K562 (cell line): ENCODE measurements around the gene MRGPRD. TPM values are rescaled to one million over a fixed set of nuclear protein-coding genes. Genes with fewer than 3 reads are reported as not detected.
A peak's percentile ranks its signal among the peaks of the same experiment; 100 is the strongest.

Source experiments
- ATAC-seq: fragments of 200-7000 bp; cut with Tn5 transposase; 3 replicates; pipeline ENCODE4 v1.9.1; 2020; ENCODE audit warnings: moderate library complexity
- BruUV-seq: library from RNA; stranded (reverse); fragments of 400-500 nt; replicated peaks from 2 replicates; lab custom pipeline; 2021; lab: Mats Ljungman, UMichigan
- CTCF ChIA-PET: fragments of 300-600 bp; formaldehyde crosslinking; extraction: SDS; loops from one replicate; lab custom pipeline; 2021; ENCODE audit warnings: low intra/inter-chr PET ratio; lab: Yijun Ruan, JAX
- POLR2A ChIA-PET: fragments of 300-600, 350-650 bp; sonication (Branson Sonifier 250); formaldehyde crosslinking; extraction: SDS; loops from one replicate; lab custom pipeline; 2021; ENCODE audit warnings: antibody characterized with exemption, inconsistent platforms; lab: Yijun Ruan, JAX
- DNase-seq, 4 experiments: peaks; one replicate each; pipeline versions ENCODE4 v3.0.0 to v3.0.0-alpha.2; 2011 to 2018; ENCODE audit warnings: low spot score in 3 of 4, mixed read lengths in 3 of 4; ENCODE audit errors: extremely low read depth in 1 of 4
- FAIRE-seq: peaks from 2 replicates; lab custom pipeline; 2011; peaks lifted over from hg19 to GRCh38; lab: Jason Lieb, UNC
- H2AFZ ChIP-seq: 2 replicates; pipeline ENCODE4 v1.6.0; 2011; ENCODE audit warnings: low read depth, low read length, control low read depth, inconsistent platforms
- H3K27ac ChIP-seq: fragments of 200-600 bp; 3 replicates; pipeline ENCODE4 v1.8.0; 2011; ENCODE audit warnings: low read depth, mild to moderate bottlenecking, control low read depth, inconsistent platforms, low read length, moderate library complexity, mixed read lengths; ENCODE audit errors: extremely low read depth
- H3K27me3 ChIP-seq, 2 experiments: fragments of 300-600 bp in 1 of 2; 2 replicates in 1 of 2; 3 replicates in 1 of 2; pipeline versions ENCODE4 v1.6.0 to v1.8.0; 2011; ENCODE audit warnings: inconsistent platforms in 2 of 2, low read length in 2 of 2, mild to moderate bottlenecking in 1 of 2, mixed read lengths in 1 of 2, moderate library complexity in 1 of 2; ENCODE audit not compliant: control insufficient read depth in 2 of 2, insufficient read depth in 2 of 2
- H3K36me3 ChIP-seq: fragments of 300-600 bp; 3 replicates; pipeline ENCODE4 v1.8.0; 2011; ENCODE audit warnings: mild to moderate bottlenecking, low read length, inconsistent platforms; ENCODE audit not compliant: control insufficient read depth, insufficient read depth
- H3K4me1 ChIP-seq, 2 experiments: fragments of 200-600 bp in 1 of 2; replicated peaks in 1 of 2; 2 replicates in 1 of 2; 3 replicates in 1 of 2; pipeline versions ENCODE4 v1.5.1 to v1.8.0; 2011; ENCODE audit warnings: inconsistent platforms in 2 of 2, low read length in 2 of 2, mild to moderate bottlenecking in 1 of 2, mixed read lengths in 1 of 2, moderate library complexity in 1 of 2; ENCODE audit not compliant: control insufficient read depth in 2 of 2, insufficient read depth in 2 of 2
- H3K4me2 ChIP-seq: 2 replicates; pipeline ENCODE4 v1.6.1; 2011; ENCODE audit warnings: low read length, control low read depth, inconsistent platforms, mixed read lengths; ENCODE audit not compliant: insufficient read depth
- H3K4me3 ChIP-seq: fragments of 200-600 bp; sonication (generic), shearing (Covaris generic); 2 replicates; pipeline ENCODE4 v1.5.1; 2016; ENCODE audit warnings: control low read depth, inconsistent platforms
- H3K79me2 ChIP-seq: fragments of 200-600 bp; 3 replicates; pipeline ENCODE4 v1.8.0; 2011; ENCODE audit warnings: low read length, inconsistent platforms; ENCODE audit not compliant: control insufficient read depth, insufficient read depth
- H3K9ac ChIP-seq, 2 experiments: 2 replicates each; pipeline versions ENCODE4 v1.6.0 to v1.6.1; 2011; ENCODE audit warnings: low read depth in 2 of 2, low read length in 2 of 2, control low read depth in 1 of 2, inconsistent platforms in 1 of 2, mild to moderate bottlenecking in 1 of 2, mixed read lengths in 1 of 2; ENCODE audit not compliant: insufficient read depth in 1 of 2
- H3K9me1 ChIP-seq: one replicate; pipeline ENCODE4 v1.6.0; 2011; ENCODE audit warnings: inconsistent platforms, mild to moderate bottlenecking, low read length, moderate library complexity; ENCODE audit not compliant: control insufficient read depth, insufficient read depth
- H3K9me3 ChIP-seq: replicated peaks from 2 replicates; pipeline ENCODE4 v1.5.1; 2011; ENCODE audit warnings: low read depth, low read length, inconsistent platforms; ENCODE audit not compliant: control insufficient read depth, insufficient read depth
- H4K20me1 ChIP-seq: replicated peaks from 2 replicates; pipeline ENCODE4 v1.6.1; 2011; ENCODE audit warnings: low read length, inconsistent platforms, mixed read lengths; ENCODE audit not compliant: control insufficient read depth, insufficient read depth
- CBX2 ChIP-seq: fragments of 200-600 bp; sonication (generic); IDR thresholded peaks from one replicate; pipeline ENCODE4 v1.6.1; 2012; ENCODE audit warnings: mild to moderate bottlenecking, low read length, inconsistent platforms; ENCODE audit not compliant: insufficient read depth, poor library complexity, severe bottlenecking
- FOXA1 ChIP-seq: fragments of 450-650 bp; IDR thresholded peaks from 2 replicates; pipeline ENCODE4 v1.6.1; 2016; ENCODE audit warnings: mild to moderate bottlenecking, borderline replicate concordance
- MEIS2 ChIP-seq: fragments of 450-650 bp; IDR thresholded peaks from 2 replicates; pipeline ENCODE4 v1.6.1; 2014; ENCODE audit warnings: mild to moderate bottlenecking; ENCODE audit not compliant: partially characterized antibody
- RAD21 ChIP-seq, 2 experiments: fragments of 250-450 bp in 1 of 2; fragments of 450-650 bp in 1 of 2; sonication (Bioruptor Pico) in 1 of 2; formaldehyde crosslinking in 1 of 2; IDR thresholded peaks in 1 of 2; conservative IDR thresholded peaks in 1 of 2; 2 replicates each; pipeline versions ENCODE4 v1.4.0 to v1.8.0; 2020 to 2022; ENCODE audit warnings: mild to moderate bottlenecking in 2 of 2, moderate library complexity in 1 of 2
- SIN3A ChIP-seq, 2 experiments: fragments of 150-350 bp in 1 of 2; IDR thresholded peaks; 2 replicates each; pipeline ENCODE4 v1.6.1; 2011 to 2016; ENCODE audit warnings: borderline replicate concordance in 2 of 2, low read depth in 2 of 2, low read length in 2 of 2, mild to moderate bottlenecking in 2 of 2, moderate library complexity in 2 of 2; ENCODE audit not compliant: control insufficient read depth in 1 of 2
- SMARCE1 ChIP-seq: fragments of 450-650 bp; IDR thresholded peaks from 2 replicates; pipeline ENCODE4 v1.7.1; 2016; ENCODE audit warnings: mild to moderate bottlenecking
- ZNF3 ChIP-seq: fragments of 250-450 bp; sonication (Bioruptor Pico); IDR thresholded peaks from 2 replicates; pipeline ENCODE4 v1.5.0; 2021; ENCODE audit warnings: mild to moderate bottlenecking, moderate library complexity
- WGBS: fragments of 100-300 bp; shearing (Covaris generic); methylation state at CpG from one replicate; pipeline ENCODE4 v1.1.6; 2016; ENCODE audit warnings: low coverage, mixed read lengths; ENCODE audit not compliant: insufficient coverage; ENCODE audit errors: missing lambda C conversion rate; 5-methylcytosine and 5-hydroxymethylcytosine counted together
- in situ Hi-C: fragments of 300-500 bp; cut with MboI; formaldehyde crosslinking; loops from 4 replicates; pipeline ENCODE4 v1.15.0; 2018; ENCODE audit warnings: inconsistent platforms, mixed read lengths
- intact Hi-C: fragments of 100-400 bp; cut with micrococcal nuclease; formaldehyde crosslinking; loops from 2 replicates; pipeline ENCODE4 v1.14.2; 2022
- polyA plus RNA-seq, 8 experiments: library from polyadenylated mRNA; depleted of rRNA in 4 of 8; stranded (reverse) in 5 of 8; unstranded in 3 of 8; fragments of >200 nt; fragmentation: Nextera tagmentation in 2 of 8; fragmentation: Illumina TruSeq in 1 of 8; extraction: Ambion mirVana in 2 of 8; extraction: Trizol in 1 of 8; gene quantifications; 2 replicates each; pipeline versions ENCODE4 v1.2.1 to v1.2.3, GENCODE V29; 2011 to 2014; ENCODE audit warnings: inconsistent platforms in 1 of 8, missing spikeins in 1 of 8
- total RNA-seq, 7 experiments: library from RNA; depleted of rRNA in 6 of 7; stranded (reverse); fragments of >200 nt in 6 of 7; fragmentation: Illumina TruSeq in 2 of 7; extraction: Trizol in 2 of 7; gene quantifications; 2 replicates each; pipeline versions ENCODE4 v1.2.1 to v1.2.3, GENCODE V29; 2011 to 2021; ENCODE audit warnings: low replicate concordance in 1 of 7
- TF ChIP-seq, protein P1 (sequence below), 3 experiments: IDR thresholded peaks in 2 of 3; conservative IDR thresholded peaks in 1 of 3; 2 replicates each; pipeline ENCODE4 v1.5.1; 2011 to 2012; ENCODE audit warnings: low read length in 3 of 3, mild to moderate bottlenecking in 3 of 3, control low read depth in 2 of 3, improper control_type of control experiment in 1 of 3, inconsistent platforms in 1 of 3, low read depth in 1 of 3, mixed read lengths in 1 of 3, moderate library complexity in 1 of 3; ENCODE audit not compliant: insufficient read depth in 2 of 3

The MRGPRD gene
- total and polyA plus RNA-seq, 9 of the 15 experiments (the other 6 are each of a cell fraction or from before 2014, with no cell fraction given), result not detected

DNA sequence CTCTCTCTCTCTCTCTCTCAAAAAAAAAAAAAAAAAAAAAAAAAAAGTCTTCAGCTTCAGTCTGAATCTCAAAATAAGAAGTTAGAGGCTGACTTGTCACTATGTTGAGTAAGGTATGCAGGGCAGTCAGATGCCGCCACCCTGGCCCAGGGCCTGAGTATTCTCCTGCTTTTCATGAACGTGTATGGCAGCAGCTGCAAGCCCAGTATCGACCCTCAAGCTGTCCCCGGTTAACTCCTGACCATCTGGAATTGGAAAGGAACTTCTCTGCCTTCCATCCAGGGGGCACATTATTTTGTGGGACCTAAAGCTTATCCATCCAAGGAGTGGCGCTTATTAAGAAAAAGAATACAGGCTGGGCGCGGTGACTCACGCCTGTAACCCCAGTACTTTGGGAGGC, 11.4 kb downstream of the MRGPRD start:
- in situ Hi-C loops, result no loop called here
- no peak overlapping the region for H3K27ac ChIP-seq
- no peak for FAIRE-seq
- peaks cover 44 to 63% of the 10 kb centered on the region in 2 experiments for H3K27me3 ChIP-seq
- no peaks in the 10 kb centered on the region for H3K9me3 ChIP-seq
- H3K36me3 ChIP-seq, result no peaks in the 10 kb centered on the region
- no peaks in the 10 kb centered on the region for H3K9me1 ChIP-seq
- intact Hi-C loops, result no loop called here
- CTCF ChIA-PET, result interaction anchor here (0.6 kb wide), 1 partner anchor 14 kb away, joined by 3 read pairs; no protein-coding TSS in a partner anchor
- H3K4me1 ChIP-seq, result peaks cover 0 to 2% of the 10 kb centered on the region in 2 experiments; a peak in 1 of 5 replicates
- H3K79me2 ChIP-seq, result no peaks in the 10 kb centered on the region
- BruUV-seq, result no TSS peak
- DNase-seq, result no peak
- no peak overlapping the region for H2AFZ ChIP-seq
- POLR2A ChIA-PET, result interaction anchor here (0.9 kb wide), 1 partner anchor 17 kb away, joined by 3 read pairs; no protein-coding TSS in a partner anchor
- WGBS, result 27% methylated on average over 8 of the region's 8 CpGs
- H3K9ac ChIP-seq, result no peak overlapping the region
- no peak overlapping the region for H3K4me3 ChIP-seq
- H4K20me1 ChIP-seq, result no peaks in the 10 kb centered on the region
- TF ChIP-seq MEIS2 (no peak), FOXA1 (no peak)
- ATAC-seq, result no peak
- H3K4me2 ChIP-seq, result no peak overlapping the region

DNA sequence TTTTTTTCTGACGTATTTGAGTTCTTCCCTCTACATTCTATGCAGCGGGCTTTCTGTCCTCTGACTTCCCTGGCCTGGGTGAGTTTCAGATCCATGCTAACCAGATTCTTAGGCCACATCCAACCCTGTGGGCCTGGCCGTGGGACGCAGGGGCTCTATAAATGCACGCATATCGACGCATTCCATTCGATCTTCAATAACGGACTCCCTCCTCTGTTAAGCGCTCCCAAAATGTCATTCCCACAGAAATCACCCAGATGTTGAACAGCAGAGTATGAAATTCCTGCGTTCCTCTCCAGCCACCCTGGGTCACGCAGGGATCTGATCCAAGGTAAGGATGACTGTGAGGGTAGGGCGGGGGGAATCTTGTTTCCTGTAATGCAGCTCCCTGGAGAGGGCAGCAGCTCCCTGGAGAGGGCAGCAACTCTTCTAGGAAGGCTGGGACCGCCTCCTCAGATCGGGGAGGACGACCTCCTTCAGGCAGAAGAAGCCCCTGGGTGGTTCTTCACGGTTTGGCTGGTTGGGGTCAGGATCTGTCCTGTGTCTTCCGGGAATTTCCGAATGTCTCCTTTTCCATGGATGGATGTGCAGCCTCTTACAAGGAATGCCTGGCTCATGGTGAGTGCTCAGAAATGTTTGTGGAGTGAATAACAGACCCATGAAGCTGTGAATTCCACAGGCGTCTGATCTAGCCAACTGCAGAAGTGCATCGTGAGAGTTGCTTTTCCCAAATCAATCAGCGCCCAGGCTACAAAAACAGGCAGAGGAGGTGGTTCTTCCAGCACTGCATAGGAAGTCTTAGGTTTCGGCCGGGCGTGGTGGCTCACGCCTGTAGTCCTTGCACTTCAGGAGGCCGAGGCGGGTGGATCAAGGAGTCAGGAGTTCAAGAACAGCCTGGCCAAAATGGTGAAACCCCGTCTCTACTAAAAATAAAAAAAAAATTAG, 12.2 kb downstream of the MRGPRD start:
- H3K9me3 ChIP-seq, result no peaks in the 10 kb centered on the region
- H3K27me3 ChIP-seq, result peaks cover 46 to 71% of the 10 kb centered on the region in 2 experiments
- POLR2A ChIA-PET, result interaction anchor here (0.7 kb wide), 1 partner anchor 323 kb away, joined by 3 read pairs; no protein-coding TSS in a partner anchor
- no peak overlapping the region for H3K4me3 ChIP-seq
- H3K4me2 ChIP-seq, result no peak overlapping the region
- no TSS peak for BruUV-seq
- no peak overlapping the region for H2AFZ ChIP-seq
- no peak overlapping the region for H3K27ac ChIP-seq
- H3K79me2 ChIP-seq, result no peaks in the 10 kb centered on the region
- CTCF ChIA-PET, result no interaction called here
- ATAC-seq (no peak; the same call in 2 of the 3 replicates), FAIRE-seq (no peak), DNase-seq (no peak)
- no peaks in the 10 kb centered on the region for H3K9me1 ChIP-seq
- no peaks in the 10 kb centered on the region for H3K4me1 ChIP-seq
- intact Hi-C loops (no loop called here), in situ Hi-C loops (no loop called here)
- H3K36me3 ChIP-seq, result no peaks in the 10 kb centered on the region
- no peaks in the 10 kb centered on the region for H4K20me1 ChIP-seq
- 6% methylated on average over 28 of the region's 29 CpGs for WGBS
- no peak overlapping the region for H3K9ac ChIP-seq
- TF ChIP-seq SMARCE1 (no peak), RAD21 (CRISPR knock-in tag; conservative IDR thresholded peaks at IDR 0.05 in 1 of 2, IDR thresholded peaks at IDR 0.05 in 1 of 2) (peak in 1 of 2 experiments; percentile 22; a peak in 1 of 4 replicates), SIN3A (IDR thresholded peaks at IDR 0.05; ENCODE audit: borderline replicate concordance in 2 of 2, control insufficient read depth in 1 of 2, low read depth in 2 of 2, low read length in 2 of 2) (no peak), ZNF3 (CRISPR knock-in tag) (0 out of 2 replicates have a peak, but pooled peaks have one; percentile 56), CBX2 (peak; percentile 13)
- TF ChIP-seq, protein P1, sequence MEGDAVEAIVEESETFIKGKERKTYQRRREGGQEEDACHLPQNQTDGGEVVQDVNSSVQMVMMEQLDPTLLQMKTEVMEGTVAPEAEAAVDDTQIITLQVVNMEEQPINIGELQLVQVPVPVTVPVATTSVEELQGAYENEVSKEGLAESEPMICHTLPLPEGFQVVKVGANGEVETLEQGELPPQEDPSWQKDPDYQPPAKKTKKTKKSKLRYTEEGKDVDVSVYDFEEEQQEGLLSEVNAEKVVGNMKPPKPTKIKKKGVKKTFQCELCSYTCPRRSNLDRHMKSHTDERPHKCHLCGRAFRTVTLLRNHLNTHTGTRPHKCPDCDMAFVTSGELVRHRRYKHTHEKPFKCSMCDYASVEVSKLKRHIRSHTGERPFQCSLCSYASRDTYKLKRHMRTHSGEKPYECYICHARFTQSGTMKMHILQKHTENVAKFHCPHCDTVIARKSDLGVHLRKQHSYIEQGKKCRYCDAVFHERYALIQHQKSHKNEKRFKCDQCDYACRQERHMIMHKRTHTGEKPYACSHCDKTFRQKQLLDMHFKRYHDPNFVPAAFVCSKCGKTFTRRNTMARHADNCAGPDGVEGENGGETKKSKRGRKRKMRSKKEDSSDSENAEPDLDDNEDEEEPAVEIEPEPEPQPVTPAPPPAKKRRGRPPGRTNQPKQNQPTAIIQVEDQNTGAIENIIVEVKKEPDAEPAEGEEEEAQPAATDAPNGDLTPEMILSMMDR (IDR thresholded peaks at IDR 0.05 in 2 of 3, conservative IDR thresholded peaks at IDR 0.05 in 1 of 3; ENCODE audit: insufficient read depth in 2 of 3, low read depth in 1 of 3, low read length in 3 of 3), result 0 out of 6 replicates have a peak, but pooled peaks of 1 of the 3 experiments have one; percentile 7
